Thoracic aorta (tissue), 2 donors: ENCODE data around the gene SEMA3G. TPM values are rescaled to one million over a fixed set of nuclear protein-coding genes. Genes with fewer than 3 reads are reported as not detected.

Source experiments
- ATAC-seq: fragments of 150-250 bp; one replicate; pipeline ENCODE4 v1.8.0; 2017; ENCODE audit warnings: low read depth; ENCODE audit not compliant: insufficient number of reproducible peaks, low FRiP score
- DNase-seq: peaks from one replicate; pipeline ENCODE4 v3.0.0-alpha.2; 2020; ENCODE audit warnings: low spot score
- H3K27ac ChIP-seq, 2 donors: fragments of 200-600 bp; sonication (generic); 1 replicate in 1 of 2; 2 replicates in 1 of 2; pipeline ENCODE4 v1.5.1; 2016; ENCODE audit warnings: mild to moderate bottlenecking in 2 of 2, moderate library complexity in 2 of 2
- H3K27me3 ChIP-seq: fragments of 200-600 bp; sonication (generic); replicated peaks from 2 replicates; pipeline ENCODE4 v1.6.0; 2016; ENCODE audit warnings: mild to moderate bottlenecking; ENCODE audit not compliant: insufficient read depth
- H3K36me3 ChIP-seq: fragments of 200-600 bp; sonication (generic); one replicate; pipeline ENCODE4 v1.5.1; 2016
- H3K4me1 ChIP-seq, 2 donors: fragments of 200-600 bp; sonication (generic); 1 replicate in 1 of 2; 2 replicates in 1 of 2; pipeline versions ENCODE4 v1.5.1 to v1.6.0; 2016; ENCODE audit warnings: low read depth in 2 of 2, mild to moderate bottlenecking in 1 of 2; ENCODE audit not compliant: control insufficient read depth in 1 of 2
- H3K4me3 ChIP-seq: fragments of 200-600 bp; sonication (generic); 2 replicates; pipeline ENCODE4 v1.5.1; 2016; ENCODE audit warnings: mild to moderate bottlenecking
- H3K9me3 ChIP-seq: fragments of 200-600 bp; sonication (generic); 2 replicates; pipeline ENCODE4 v1.5.1; 2016
- CTCF ChIP-seq: fragments of 200-600 bp; sonication (generic); IDR thresholded peaks from one replicate; pipeline ENCODE4 v1.5.1; 2019; ENCODE audit warnings: antibody characterized with exemption
- total RNA-seq, 2 donors: library from RNA; depleted of rRNA; stranded (reverse); fragments of >200 nt; gene quantifications; one replicate each; pipeline versions ENCODE4 v1.1.0 to v1.2.3, GENCODE V29; 2016

SEMA3G gene
- total RNA-seq, 2 donors from 2014 or later, result 16.8 to 18.1 TPM

DNA sequence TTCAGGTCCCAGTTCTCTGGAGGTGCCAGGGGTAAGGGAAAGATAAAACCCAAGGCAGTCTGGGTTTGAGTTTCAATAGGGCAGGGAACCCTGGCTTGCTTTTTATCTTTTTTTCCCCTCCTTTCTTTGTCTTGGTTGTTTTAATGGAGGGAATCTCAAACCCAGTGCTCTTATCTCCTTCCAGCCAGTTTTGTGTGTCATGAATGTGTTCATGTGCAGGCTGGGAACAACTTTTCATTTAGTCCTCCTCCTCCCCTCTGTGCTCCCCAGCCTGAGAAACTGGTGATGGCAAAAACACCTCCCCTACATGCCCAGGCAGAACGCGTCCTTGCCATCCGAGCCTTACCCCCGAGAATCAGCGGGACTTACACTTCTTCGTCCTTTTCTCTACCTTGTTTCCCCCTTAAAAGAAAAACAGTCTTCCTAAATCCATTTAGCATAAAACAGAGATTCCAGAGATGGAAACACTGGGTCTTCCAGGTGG is 10.9 kb downstream of the SEMA3G start:
- H3K9me3 ChIP-seq, result no peaks in the 10 kb centered on the region
- no peak for TF ChIP-seq CTCF
- no peak overlapping the region for H3K4me3 ChIP-seq
- no peak overlapping the region for H3K27ac ChIP-seq
- no peaks in the 10 kb centered on the region for H3K27me3 ChIP-seq
- no peaks in the 10 kb centered on the region for H3K4me1 ChIP-seq
- no peaks in the 10 kb centered on the region for H3K36me3 ChIP-seq
- DNase-seq (no peak), ATAC-seq (no peak)

DNA sequence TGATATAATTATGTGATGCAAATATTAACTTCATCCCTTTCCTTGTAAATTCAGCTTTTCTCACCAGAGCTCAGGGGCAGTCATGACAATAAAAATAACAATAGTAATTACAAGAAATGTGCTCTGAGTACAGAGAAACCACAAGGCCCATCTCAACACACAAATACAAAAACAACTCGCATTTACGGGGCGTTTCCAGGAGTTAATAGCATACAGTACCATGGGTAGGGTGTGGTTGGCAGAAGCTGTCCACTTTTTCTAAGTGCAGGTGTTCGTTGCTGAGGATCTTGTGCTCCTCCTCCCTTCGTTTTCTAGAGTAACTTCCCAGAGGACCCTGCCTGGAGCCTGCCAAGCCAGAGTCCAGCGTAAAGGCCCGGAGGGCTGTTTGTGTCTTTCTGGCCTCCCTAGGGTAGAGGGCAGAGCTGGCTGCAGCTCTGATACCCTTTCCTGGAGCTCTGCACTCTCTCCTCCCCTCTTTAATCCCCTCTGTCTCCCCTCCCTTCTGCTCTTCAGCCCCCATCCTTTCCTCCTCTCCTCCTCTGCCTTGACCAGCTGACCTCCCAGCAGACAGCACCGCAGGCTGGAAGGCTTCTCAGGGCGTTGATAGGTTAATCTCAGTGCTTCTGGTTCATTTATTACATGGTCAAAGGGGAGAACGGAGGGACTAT is 11.4 kb downstream of the SEMA3G start:
- Histone ChIP-seq H3K9me3 (no peaks in the 10 kb centered on the region), H3K27me3 (no peaks in the 10 kb centered on the region), H3K36me3 (no peaks in the 10 kb centered on the region), H3K4me1 (no peaks in the 10 kb centered on the region), H3K4me3 (no peak overlapping the region), H3K27ac (no peak overlapping the region)
- DNase-seq (no peak), ATAC-seq (no peak)
- TF ChIP-seq CTCF, result no peak

DNA sequence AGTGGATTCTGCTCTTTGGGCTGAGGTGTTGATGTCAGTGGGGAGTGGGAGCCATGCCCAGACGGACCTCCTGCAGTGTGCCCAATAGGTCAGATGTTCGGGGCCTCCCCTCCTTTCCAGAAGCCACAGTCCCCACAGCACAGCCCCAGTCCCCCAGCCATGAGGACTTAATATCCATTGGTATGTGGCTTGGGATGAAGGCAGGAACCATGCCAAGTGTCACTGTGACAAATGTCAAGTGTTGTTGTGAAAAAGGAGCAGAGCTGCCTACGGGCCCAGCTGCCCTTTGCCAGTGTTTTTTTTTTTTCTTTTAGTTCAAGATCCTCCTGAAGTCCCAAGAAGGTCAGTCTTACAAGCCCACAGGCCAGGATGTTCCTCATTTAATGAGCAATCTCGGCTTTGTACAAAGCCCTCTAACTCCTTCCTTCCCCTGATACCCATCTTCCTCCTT is 12.2 kb downstream of the SEMA3G start:
- Histone ChIP-seq H3K36me3 (no peaks in the 10 kb centered on the region), H3K4me3 (no peak overlapping the region), H3K27ac (no peak overlapping the region), H3K27me3 (no peaks in the 10 kb centered on the region), H3K9me3 (no peaks in the 10 kb centered on the region), H3K4me1 (no peaks in the 10 kb centered on the region)
- ATAC-seq (no peak), DNase-seq (no peak)
- TF ChIP-seq CTCF, result no peak

DNA sequence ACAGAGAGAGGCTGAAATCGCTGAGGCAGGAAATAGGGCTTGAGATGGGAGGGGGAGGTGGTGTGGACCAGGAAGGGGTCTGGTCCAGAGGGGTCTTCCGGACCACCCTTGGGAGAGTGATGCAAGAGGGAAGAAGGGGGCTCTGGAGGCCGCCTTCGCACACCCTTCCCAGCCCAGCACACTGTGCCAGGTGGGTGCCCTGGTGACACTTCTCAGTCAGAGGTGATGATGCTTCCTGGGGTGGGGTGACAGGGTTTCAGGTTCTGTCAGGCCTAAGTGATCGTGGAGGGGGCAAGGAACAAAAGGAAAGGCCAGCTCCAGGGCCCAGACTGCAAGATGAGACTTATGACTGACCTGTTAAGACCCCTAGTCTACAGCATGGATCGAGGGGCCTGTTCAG is 12.7 kb downstream of the SEMA3G start:
- DNase-seq (no peak), ATAC-seq (no peak)
- H3K27me3 ChIP-seq, result no peaks in the 10 kb centered on the region

More for the DNA sequence above, 12.7 kb downstream of the SEMA3G start:
- Histone ChIP-seq H3K4me1 (no peaks in the 10 kb centered on the region), H3K27ac (no peak overlapping the region), H3K4me3 (no peak overlapping the region), H3K9me3 (no peaks in the 10 kb centered on the region), H3K36me3 (no peaks in the 10 kb centered on the region)
- no peak for TF ChIP-seq CTCF
